KOPT-K1 (cell line): Measurements from ENCODE around the gene ADAD2.

Experiments
- H3K27ac ChIP-seq: fragments of 200-600 bp; sonication (generic); 2 replicates; pipeline ENCODE4 v1.5.1; 2016; ENCODE audit warnings: antibody characterized with exemption, mild to moderate bottlenecking, low read depth, low read length; ENCODE audit not compliant: poor library complexity, severe bottlenecking
- H3K36me3 ChIP-seq: fragments of 200-600 bp; sonication (generic); 2 replicates; pipeline ENCODE4 v1.5.1; 2017; ENCODE audit warnings: antibody characterized with exemption, mild to moderate bottlenecking, low read length, moderate library complexity; ENCODE audit not compliant: insufficient read depth
- H3K9me3 ChIP-seq: fragments of 200-600 bp; sonication (generic); 2 replicates; pipeline ENCODE4 v1.5.1; 2017; ENCODE audit warnings: antibody characterized with exemption, low read length, mild to moderate bottlenecking; ENCODE audit not compliant: insufficient read depth, poor library complexity, severe bottlenecking

The ADAD2 gene

DNA sequence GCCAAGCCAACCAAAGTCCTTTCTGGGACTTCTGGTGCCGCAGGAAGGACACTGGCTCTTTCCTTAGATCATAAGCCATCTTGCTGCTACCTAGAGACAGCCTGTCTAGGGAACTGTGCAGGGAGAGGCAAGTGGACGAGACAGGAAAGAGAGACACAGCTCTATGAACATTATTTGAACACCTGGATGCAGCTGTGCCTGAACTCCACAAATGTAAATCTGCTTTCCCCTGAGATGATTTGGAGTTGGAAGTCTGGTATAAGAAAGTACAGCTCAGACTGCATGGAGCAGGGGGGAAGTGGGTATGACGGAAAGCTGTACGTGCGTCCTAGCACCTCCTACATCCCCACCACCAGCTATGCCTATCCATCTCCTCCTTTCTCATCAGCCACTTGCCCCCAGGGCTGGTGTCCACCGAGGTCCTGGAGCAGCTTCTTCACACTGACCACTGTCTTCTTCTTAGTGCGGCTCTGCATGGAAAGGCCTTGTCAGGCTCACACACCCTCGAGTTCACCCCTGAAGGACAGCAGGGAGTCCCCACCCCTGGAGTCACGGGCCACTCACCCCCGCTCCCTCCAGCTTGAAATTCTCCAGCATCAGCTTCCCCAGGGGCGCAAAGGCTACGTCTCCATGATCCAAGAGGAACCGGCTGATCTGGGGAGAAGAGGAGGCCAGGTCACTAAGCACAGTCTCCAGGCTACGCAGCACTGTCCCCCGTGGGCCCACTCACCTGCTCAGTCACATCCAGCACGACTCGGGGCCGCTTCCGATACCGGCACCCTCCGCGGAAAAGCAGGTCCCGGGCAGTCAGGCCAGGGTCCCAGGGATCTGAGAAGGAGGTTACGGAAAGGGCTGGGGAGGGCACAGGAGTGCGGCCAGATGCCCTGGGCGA is 8.0 kb upstream of the ADAD2 start:
- Histone ChIP-seq H3K36me3 (peaks cover 75% of the 10 kb centered on the region), H3K27ac (no peak overlapping the region), H3K9me3 (no peaks in the 10 kb centered on the region)

DNA sequence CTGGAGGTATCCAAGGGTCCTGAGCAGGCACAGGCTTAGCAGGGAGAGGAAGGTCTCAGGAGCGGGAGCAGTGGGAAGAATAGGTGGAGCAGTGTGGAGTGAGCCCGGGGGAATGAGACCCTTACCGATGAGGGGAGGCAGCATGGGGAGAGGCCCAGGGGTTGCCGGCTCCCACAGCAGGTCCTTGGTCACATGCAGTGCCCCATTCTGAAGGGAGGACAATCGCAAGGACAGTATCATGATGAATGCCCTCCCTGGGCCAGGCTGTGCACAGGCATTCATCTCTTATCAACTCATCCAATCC is 7.4 kb upstream of the ADAD2 start:
- Histone ChIP-seq H3K9me3 (no peaks in the 10 kb centered on the region), H3K27ac (no peak overlapping the region), H3K36me3 (peaks cover 69% of the 10 kb centered on the region)

- Histone ChIP-seq H3K9me3 (no peaks in the 10 kb centered on the region), H3K36me3 (peaks cover 64% of the 10 kb centered on the region), H3K27ac (no peak overlapping the region)
Observed at GRCh38 chr16:84183911-84184591, 6.9 kb upstream of the ADAD2 start.

DNA sequence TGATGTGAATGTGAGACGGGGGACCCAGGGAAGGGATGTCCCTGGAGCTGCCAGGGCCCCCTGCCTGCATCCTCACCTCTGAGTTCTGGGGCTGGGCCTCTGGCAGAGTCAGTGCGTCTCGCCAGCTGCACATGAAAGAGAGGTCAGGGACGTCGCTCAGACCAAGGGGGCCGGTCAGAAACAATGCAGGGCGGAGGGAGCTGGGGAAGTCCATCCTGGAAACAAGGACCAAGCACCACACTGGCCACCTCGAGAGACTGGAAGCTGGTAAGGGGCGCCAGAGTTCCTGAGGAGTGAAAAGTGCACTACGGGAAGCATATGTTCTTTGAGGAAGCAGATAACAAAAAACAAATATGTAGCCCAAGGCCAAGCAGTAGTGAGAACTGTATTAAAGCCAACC is 6.2 kb upstream of the ADAD2 start:
- peaks cover 56% of the 10 kb centered on the region for H3K36me3 ChIP-seq
- no peak overlapping the region for H3K27ac ChIP-seq
- H3K9me3 ChIP-seq, result no peaks in the 10 kb centered on the region

DNA sequence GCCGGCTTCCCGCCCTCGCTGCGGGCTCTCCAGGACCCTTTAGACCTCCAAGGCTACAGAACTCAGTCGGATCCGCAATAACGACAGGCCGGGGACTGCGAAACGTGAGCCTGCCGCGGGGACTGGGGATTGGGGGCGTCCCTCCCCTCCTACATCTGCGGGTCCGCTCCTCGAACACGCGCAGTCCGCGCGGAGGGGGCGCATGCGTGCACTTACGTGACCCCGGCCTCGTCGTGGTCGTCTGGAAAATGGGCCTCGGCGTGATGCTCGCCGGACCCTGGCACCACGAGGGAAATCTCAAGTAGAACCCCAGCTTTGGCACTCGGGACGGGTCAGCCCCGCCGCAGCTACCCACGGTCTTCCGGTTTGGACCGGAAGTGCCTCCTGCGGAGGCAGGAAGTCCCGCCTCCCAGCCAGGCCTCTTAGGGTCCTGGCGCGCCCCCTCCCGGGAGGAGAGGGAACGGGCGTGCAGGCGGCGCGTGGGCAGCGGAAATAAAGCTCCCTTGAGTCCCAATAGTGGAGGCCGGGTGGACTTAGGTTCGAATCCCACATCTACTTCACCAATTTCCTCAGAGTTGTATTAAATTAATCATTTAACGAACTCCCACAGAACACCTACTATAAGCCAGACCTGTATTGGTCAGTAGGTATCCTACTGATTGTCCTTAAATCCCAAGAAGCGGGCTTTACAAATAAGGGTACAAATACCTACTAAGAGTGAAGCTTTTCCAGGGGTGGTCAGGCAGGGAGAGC is 4.1 kb upstream of the ADAD2 start, which contains the start of gene TAF1C:
Gene TAF1C, minus strand, starts transcription at position 373 of the 753 bp plus-strand sequence. CDS start 2,069 bp downstream, outside the sequence.
- H3K36me3 ChIP-seq, result peaks cover 35% of the 10 kb centered on the region
- no peaks in the 10 kb centered on the region for H3K9me3 ChIP-seq
- peak within 1 kb of the TSS; percentile 79 for H3K27ac ChIP-seq

- Histone ChIP-seq H3K36me3 (no peaks in the 10 kb centered on the region), H3K27ac (no peak overlapping the region), H3K9me3 (no peaks in the 10 kb centered on the region)
Observed at GRCh38 chr16:84191466-84191865, 509 bp downstream of the ADAD2 start.

DNA sequence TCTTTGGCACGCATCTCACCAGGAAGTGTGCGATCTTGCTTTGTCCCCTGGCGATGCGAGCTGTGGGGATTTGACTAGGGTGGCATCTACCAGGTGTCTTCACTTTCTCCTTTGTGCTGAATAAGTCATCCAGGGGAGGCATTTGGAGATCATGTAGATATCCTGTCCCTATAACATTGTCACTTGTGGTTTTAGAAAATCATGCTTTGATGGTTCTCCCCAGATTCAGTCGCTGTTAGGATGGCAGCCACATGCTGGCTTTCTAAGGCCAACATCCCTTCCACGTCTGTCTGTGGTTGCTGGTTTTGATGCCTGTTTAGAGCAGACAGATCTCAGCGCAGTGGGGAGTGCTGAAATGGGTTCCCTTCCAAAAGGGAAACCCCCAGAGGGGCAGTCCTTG is 2.5 kb downstream of the ADAD2 start:
- Histone ChIP-seq H3K27ac (peak overlapping the region; percentile 23), H3K9me3 (no peaks in the 10 kb centered on the region), H3K36me3 (no peaks in the 10 kb centered on the region)

DNA sequence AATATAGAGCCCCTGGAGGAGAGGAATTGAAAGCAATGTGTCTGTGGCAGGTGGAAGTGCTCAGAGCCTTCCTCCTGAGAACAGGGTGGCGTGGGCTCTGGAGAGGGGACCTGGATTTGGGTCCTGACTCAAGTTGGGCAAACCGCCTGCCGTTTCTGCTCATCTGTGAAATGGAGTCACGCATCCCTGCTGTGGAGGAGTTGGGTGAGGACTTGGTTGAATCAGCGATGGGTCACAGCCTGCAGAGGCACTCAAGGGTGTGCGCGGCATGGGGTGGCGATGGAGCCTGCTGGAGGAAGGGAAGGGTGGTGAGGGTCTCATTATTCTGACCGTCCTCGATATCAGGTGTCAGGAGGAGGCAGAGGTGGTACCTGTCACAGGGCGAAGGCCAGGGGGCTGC is 3.1 kb downstream of the ADAD2 start:
- Histone ChIP-seq H3K27ac (peak overlapping the region; percentile 23), H3K36me3 (no peaks in the 10 kb centered on the region)

GRCh38 chr16:84194470-84195200 is 3.7 kb downstream of the ADAD2 start:
- Histone ChIP-seq H3K27ac (peak overlapping the region; percentile 23), H3K36me3 (no peaks in the 10 kb centered on the region), H3K9me3 (no peaks in the 10 kb centered on the region)

More for the DNA sequence above, 3.1 kb downstream of the ADAD2 start:
- H3K9me3 ChIP-seq, result no peaks in the 10 kb centered on the region

DNA sequence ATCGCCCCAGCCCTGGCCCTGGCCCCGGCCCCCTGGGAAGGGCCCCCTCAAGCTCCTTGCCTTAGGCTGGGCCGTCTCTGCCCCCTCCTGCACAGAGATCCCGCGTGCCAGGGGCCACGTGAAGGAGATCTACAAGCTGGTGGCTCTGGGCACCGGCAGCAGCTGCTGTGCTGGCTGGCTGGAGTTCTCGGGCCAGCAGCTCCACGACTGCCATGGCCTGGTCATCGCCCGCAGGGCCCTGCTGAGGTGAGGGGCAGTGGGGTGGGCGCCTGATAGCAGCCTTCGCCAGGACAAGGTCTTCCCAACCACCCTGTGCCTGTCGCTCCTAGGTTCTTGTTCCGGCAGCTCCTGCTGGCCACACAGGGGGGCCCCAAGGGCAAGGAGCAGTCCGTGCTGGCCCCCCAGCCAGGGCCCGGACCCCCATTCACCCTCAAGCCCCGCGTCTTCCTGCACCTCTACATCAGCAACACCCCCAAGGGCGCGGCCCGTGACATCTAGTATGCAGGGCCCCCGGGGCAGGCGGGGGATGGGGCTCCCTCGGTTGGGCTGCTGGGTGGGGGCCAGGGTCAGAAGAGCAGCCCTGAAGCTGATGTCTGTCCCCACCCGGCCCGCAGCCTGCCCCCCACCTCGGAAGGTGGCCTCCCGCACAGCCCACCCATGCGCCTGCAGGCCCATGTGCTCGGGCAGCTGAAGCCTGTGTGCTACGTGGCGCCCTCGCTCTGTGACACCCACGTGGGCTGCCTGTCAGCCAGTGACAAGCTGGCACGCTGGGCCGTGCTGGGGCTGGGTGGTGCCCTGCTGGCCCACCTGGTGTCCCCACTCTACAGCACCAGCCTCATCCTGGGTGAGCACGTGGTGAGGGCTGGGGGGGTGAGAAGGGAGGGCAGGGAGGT is 4.5 kb downstream of the ADAD2 start:
- Histone ChIP-seq H3K9me3 (no peaks in the 10 kb centered on the region), H3K27ac (no peak overlapping the region), H3K36me3 (no peaks in the 10 kb centered on the region)

DNA sequence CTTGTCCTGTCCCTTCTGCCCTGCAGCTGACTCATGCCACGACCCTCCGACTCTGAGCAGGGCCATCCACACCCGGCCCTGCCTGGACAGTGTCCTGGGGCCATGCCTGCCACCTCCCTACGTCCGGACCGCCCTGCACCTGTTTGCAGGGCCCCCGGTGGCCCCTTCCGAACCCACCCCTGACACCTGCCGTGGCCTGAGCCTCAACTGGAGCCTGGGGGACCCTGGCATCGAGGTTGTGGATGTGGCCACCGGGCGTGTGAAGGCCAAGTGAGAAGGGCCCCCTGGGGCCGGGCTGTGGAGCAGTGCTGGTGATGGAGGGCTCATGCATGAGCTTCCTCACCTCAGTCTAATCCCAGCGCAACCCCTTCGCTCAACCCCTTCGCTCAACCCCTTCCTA is 5.1 kb downstream of the ADAD2 start:
- no peaks in the 10 kb centered on the region for H3K9me3 ChIP-seq
- H3K27ac ChIP-seq, result no peak overlapping the region

GRCh38 chr16:84196727-84197394 is 5.9 kb downstream of the ADAD2 start:
- H3K27ac ChIP-seq, result no peak overlapping the region
- no peaks in the 10 kb centered on the region for H3K9me3 ChIP-seq
- no peaks in the 10 kb centered on the region for H3K36me3 ChIP-seq

More for the DNA sequence above, 5.1 kb downstream of the ADAD2 start:
- H3K36me3 ChIP-seq, result no peaks in the 10 kb centered on the region

GRCh38 chr16:84197466-84198128 is 6.6 kb downstream of the ADAD2 start:
- no peaks in the 10 kb centered on the region for H3K9me3 ChIP-seq
- no peaks in the 10 kb centered on the region for H3K36me3 ChIP-seq
- no peak overlapping the region for H3K27ac ChIP-seq
